AG04450 (cell line): ENCODE results near the gene PALLD. TPM values are rescaled to one million over a fixed set of nuclear protein-coding genes. Genes with fewer than 3 reads are reported as not detected.

Source experiments
- CTCF ChIA-PET: fragments of 300-600, 350-600 bp; formaldehyde crosslinking; extraction: SDS; loops from one replicate; lab custom pipeline; 2022; ENCODE audit warnings: antibody characterized with exemption, inconsistent platforms; lab: Charles Lee
- POLR2A ChIA-PET: fragments of 350-600 bp; formaldehyde crosslinking; extraction: SDS; loops from one replicate; lab custom pipeline; 2021; ENCODE audit warnings: antibody characterized with exemption, inconsistent platforms; lab: Yijun Ruan, JAX
- DNase-seq: peaks from one replicate; pipeline ENCODE4 v3.0.0-alpha.2; 2011; ENCODE audit warnings: low read depth, low spot score
- H3K27ac ChIP-seq: one replicate; pipeline ENCODE4 v1.5.1; 2012; ENCODE audit warnings: low read depth, low read length, control low read depth
- H3K27me3 ChIP-seq: one replicate; pipeline ENCODE4 v1.6.0; 2012; ENCODE audit warnings: low read length; ENCODE audit not compliant: control insufficient read depth, insufficient read depth
- H3K4me3 ChIP-seq: 2 replicates; pipeline ENCODE4 v1.5.1; 2011; ENCODE audit warnings: mild to moderate bottlenecking, low read depth, low read length, control low read depth
- H3K9me3 ChIP-seq: 2 replicates; pipeline ENCODE4 v1.5.1; 2012; ENCODE audit warnings: low read length; ENCODE audit not compliant: control insufficient read depth, insufficient read depth
- CTCF ChIP-seq: IDR thresholded peaks from 2 replicates; pipeline ENCODE4 v1.5.1; 2011; ENCODE audit warnings: low read depth, low read length, control low read depth, inconsistent platforms
- polyA plus RNA-seq: library from polyadenylated mRNA; depleted of rRNA; stranded (reverse); fragments of >200 nt; gene quantifications from 2 replicates; pipeline ENCODE4 v1.2.3, GENCODE V29; 2011

PALLD gene
- polyA plus RNA-seq, 1 experiment, result 159 TPM

- no peaks in the 10 kb centered on the region for H3K27me3 ChIP-seq
- DNase-seq, result no peak
- no peak overlapping the region for H3K4me3 ChIP-seq
- ChIA-PET CTCF (interaction anchor here (1.1 to 1.6 kb wide), 2 partner anchors 8 to 15 kb away, joined by 3 read pairs; no protein-coding TSS in a partner anchor), POLR2A (interaction anchor here (0.7 to 1.6 kb wide), 4 partner anchors 12 to 280 kb away, joined by 3 to 6 read pairs (median 5); no protein-coding TSS in a partner anchor)
- H3K9me3 ChIP-seq, result no peaks in the 10 kb centered on the region
- H3K27ac ChIP-seq, result no peak overlapping the region
- TF ChIP-seq CTCF, result no peak
Measured at GRCh38 chr4:168865854-168866253, 369.0 kb downstream of the PALLD start.

GRCh38 chr4:168866635-168867034 is 369.8 kb downstream of the PALLD start:
- Histone ChIP-seq H3K9me3 (no peaks in the 10 kb centered on the region), H3K27me3 (no peaks in the 10 kb centered on the region), H3K4me3 (no peak overlapping the region), H3K27ac (no peak overlapping the region)
- no peak for DNase-seq
- TF ChIP-seq CTCF, result no peak
- CTCF ChIA-PET, result interaction anchor here (1.1 kb wide), 1 partner anchor 16 kb away, joined by 3 read pairs; no protein-coding TSS in a partner anchor
- POLR2A ChIA-PET, result interaction anchor here (0.7 to 1.6 kb wide), 5 partner anchors 11 to 281 kb away, joined by 3 to 6 read pairs (median 5); no protein-coding TSS in a partner anchor

- ChIA-PET POLR2A (interaction anchor here (0.7 to 1.6 kb wide), 4 partner anchors 10 to 741 kb away, joined by 4 to 6 read pairs (median 5); no protein-coding TSS in a partner anchor), CTCF (interaction anchor here (1.1 kb wide), 1 partner anchor 16 kb away, joined by 3 read pairs; no protein-coding TSS in a partner anchor)
- Histone ChIP-seq H3K9me3 (no peaks in the 10 kb centered on the region), H3K4me3 (no peak overlapping the region), H3K27ac (peak overlapping the region; percentile 40), H3K27me3 (no peaks in the 10 kb centered on the region)
- DNase-seq, result no peak
- no peak for TF ChIP-seq CTCF
Measured at GRCh38 chr4:168867128-168867527, 370.3 kb downstream of the PALLD start.

- H3K27me3 ChIP-seq, result no peaks in the 10 kb centered on the region
- peak; percentile 80 for DNase-seq
- H3K27ac ChIP-seq, result peak overlapping the region; percentile 89
- no peak for TF ChIP-seq CTCF
- H3K9me3 ChIP-seq, result no peaks in the 10 kb centered on the region
- no peak overlapping the region for H3K4me3 ChIP-seq
- ChIA-PET POLR2A (interaction anchor here (0.6 to 0.7 kb wide), 2 partner anchors 572 to 740 kb away, joined by 4 read pairs; no protein-coding TSS in a partner anchor), CTCF (no interaction called here)
Measured at GRCh38 chr4:168868044-168868781, 371.4 kb downstream of the PALLD start.

GRCh38 chr4:168868802-168869201 is 371.9 kb downstream of the PALLD start:
- CTCF ChIA-PET, result no interaction called here
- no peak overlapping the region for H3K4me3 ChIP-seq
- no peaks in the 10 kb centered on the region for H3K9me3 ChIP-seq
- POLR2A ChIA-PET, result interaction anchor here (0.6 to 0.7 kb wide), 2 partner anchors 52 to 572 kb away, joined by 3 to 4 read pairs; no protein-coding TSS in a partner anchor
- no peak for TF ChIP-seq CTCF
- peak overlapping the region; percentile 89 for H3K27ac ChIP-seq
- no peaks in the 10 kb centered on the region for H3K27me3 ChIP-seq
- no peak for DNase-seq
